ENCODE measurements around the gene MAP2K5.

GRCh38 chr15:67537771-67538170 is 4.7 kb upstream of the MAP2K5 start:
- no peak for TF ChIP-seq CTCF (IDR thresholded peaks at IDR 0.05 in 2 of 3, conservative IDR thresholded peaks at IDR 0.05 in 1 of 3; ENCODE audit: control insufficient read depth in 2 of 3, extremely low read depth in 1 of 3, insufficient read depth in 1 of 3, low read depth in 3 of 3, low read length in 3 of 3)
- TF ChIP-seq MTA3 (IDR thresholded peaks at IDR 0.05; ENCODE audit: borderline replicate concordance, low read length): no peak
- no peak for TF ChIP-seq RAD51 (IDR thresholded peaks at IDR 0.05)
- TF ChIP-seq TAF1 (IDR thresholded peaks at IDR 0.05; ENCODE audit: borderline replicate concordance, low read depth, low read length): no peak

Data from GM12878 (cell line).